Ishikawa (cell line): ENCODE measurements around the gene PPP1R11.

ENCODE experiments used
- CEBPB ChIP-seq: IDR thresholded peaks from 2 replicates; pipeline ENCODE4 v1.6.1; 2012
- MAX ChIP-seq: IDR thresholded peaks from 2 replicates; pipeline ENCODE4 v1.6.1; 2012
- NFIC ChIP-seq: IDR thresholded peaks from 2 replicates; pipeline ENCODE4 v1.6.1; 2012
- TAF1 ChIP-seq: IDR thresholded peaks from 2 replicates; pipeline ENCODE4 v1.6.1; 2012; ENCODE audit warnings: low read depth, mild to moderate bottlenecking
- TEAD4 ChIP-seq: IDR thresholded peaks from 2 replicates; pipeline ENCODE4 v1.6.1; 2012

- TF ChIP-seq TAF1 (no peak), MAX (no peak), CEBPB (no peak), NFIC (no peak), TEAD4 (no peak)
Measured at GRCh38 chr6:30071081-30071818, 4.3 kb downstream of the PPP1R11 start.
